ENCODE data around the gene C2CD3. TPM values are rescaled to one million over a fixed set of nuclear protein-coding genes. Genes with fewer than 3 reads are reported as not detected.
"Not testable (repeated sequence)": the region's sequence is repeated elsewhere in the genome, so short reads cannot be mapped to it uniquely, and the experiment has no call there.

Gene C2CD3
- total RNA-seq, 1 donor from 2014 or later, result 3.7 TPM

DNA sequence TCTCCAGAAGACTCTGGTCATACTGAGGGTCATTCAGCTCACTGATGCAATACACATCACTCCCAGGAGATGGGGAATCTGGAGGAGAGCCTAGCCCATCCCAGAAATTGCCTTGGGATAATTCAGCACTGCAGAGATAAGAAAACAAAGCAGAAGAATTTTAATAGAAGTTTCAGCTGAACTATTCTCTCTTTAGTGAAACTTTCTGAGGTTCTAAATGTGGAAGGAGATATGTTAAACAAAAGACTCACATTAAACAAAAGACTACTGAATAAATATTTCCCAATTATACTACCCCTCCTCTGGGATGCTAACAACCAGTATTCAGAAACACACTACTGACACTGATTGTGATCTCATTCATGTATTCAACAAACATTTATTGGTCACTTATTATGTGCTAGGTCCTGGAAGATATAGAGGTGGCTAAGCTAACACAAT is 47.8 kb downstream of the C2CD3 start:
- Histone ChIP-seq H3K27me3 (ENCODE audit: control insufficient read depth, insufficient read depth, low read length) (no peaks in the 10 kb centered on the region), H3K4me3 (ENCODE audit: low read depth, low read length) (no peak overlapping the region), H3K36me3 (ENCODE audit: control insufficient read depth, insufficient read depth, low read length) (no peaks in the 10 kb centered on the region)
- DNase-seq (ENCODE audit: low read depth), result no peak
- TF ChIP-seq CTCF (IDR thresholded peaks at IDR 0.05; ENCODE audit: insufficient read depth, low read length, severe bottlenecking), result no peak
- FAIRE-seq, result no peak

DNA sequence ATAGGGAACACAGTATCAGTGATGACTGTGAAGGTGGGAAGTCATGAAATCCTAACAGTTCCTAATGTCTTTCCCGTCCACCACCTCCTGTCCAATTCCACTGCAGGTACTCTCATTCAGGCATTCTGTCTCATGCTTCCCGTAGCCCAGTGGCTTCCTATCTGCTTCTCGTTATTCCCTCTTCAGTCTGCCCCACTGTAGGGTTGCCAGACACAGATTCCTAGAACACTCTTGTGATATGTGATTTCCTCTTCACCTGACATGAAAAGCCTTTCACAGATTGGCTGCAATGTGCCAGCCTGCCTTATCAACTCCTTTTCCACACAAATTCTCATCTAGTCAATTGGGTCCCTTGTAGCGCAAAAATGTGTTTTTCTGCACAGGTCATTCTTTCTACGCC is 49.0 kb downstream of the C2CD3 start:
- no peaks in the 10 kb centered on the region for H3K27me3 ChIP-seq (ENCODE audit: control insufficient read depth, insufficient read depth, low read length)
- no peaks in the 10 kb centered on the region for H3K36me3 ChIP-seq (ENCODE audit: control insufficient read depth, insufficient read depth, low read length)
- DNase-seq (ENCODE audit: low read depth) (no peak), FAIRE-seq (no peak)
- no peak overlapping the region for H3K4me3 ChIP-seq (ENCODE audit: low read depth, low read length)
- no peak for TF ChIP-seq CTCF (IDR thresholded peaks at IDR 0.05; ENCODE audit: insufficient read depth, low read length, severe bottlenecking)

DNA sequence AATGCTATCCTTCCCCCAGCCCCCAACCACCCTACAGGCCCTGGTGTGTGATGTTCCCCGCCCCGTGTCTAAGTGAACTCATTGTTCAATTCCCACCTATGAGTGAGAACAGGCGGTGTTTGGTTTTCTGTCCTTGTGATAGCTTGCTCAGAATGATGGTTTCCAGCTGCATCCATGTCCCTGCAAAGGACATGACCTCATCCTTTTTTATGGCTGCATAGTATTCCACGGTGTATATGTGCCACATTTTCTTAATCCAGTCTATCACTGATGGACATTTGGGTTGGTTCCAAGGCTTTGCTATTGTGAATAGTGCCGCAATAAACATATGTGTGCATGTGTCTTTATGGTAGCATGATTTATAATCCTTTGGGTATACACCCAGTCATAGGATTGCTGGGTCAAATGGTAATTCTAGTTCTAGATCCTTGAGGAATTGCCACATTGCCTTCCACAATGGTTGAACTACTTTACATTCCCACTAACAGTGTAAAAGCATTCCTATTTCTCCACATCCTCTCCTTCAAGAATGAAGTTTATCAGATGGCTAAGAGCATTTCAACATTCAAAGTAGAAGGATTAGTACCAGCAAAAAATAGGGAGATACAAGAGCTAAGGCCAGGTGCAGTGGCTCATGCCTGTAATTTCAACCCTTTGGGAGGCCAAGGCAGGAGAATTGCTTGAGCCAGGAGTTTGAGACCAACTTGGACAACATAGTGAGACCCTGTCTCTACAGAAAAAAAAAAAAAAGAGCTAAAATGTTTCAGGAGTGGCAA is 50.4 kb downstream of the C2CD3 start:
- not testable (repeated sequence) for FAIRE-seq; H3K36me3 ChIP-seq (ENCODE audit: control insufficient read depth, insufficient read depth, low read length); H3K4me3 ChIP-seq (ENCODE audit: low read depth, low read length); DNase-seq (ENCODE audit: low read depth); H3K27me3 ChIP-seq (ENCODE audit: control insufficient read depth, insufficient read depth, low read length)

- TF ChIP-seq CTCF (IDR thresholded peaks at IDR 0.05; ENCODE audit: insufficient read depth, low read length, severe bottlenecking), result no peak
- DNase-seq (ENCODE audit: low read depth) (no peak), FAIRE-seq (no peak)
- H3K36me3 ChIP-seq (ENCODE audit: control insufficient read depth, insufficient read depth, low read length), result no peaks in the 10 kb centered on the region
- no peak overlapping the region for H3K4me3 ChIP-seq (ENCODE audit: low read depth, low read length)
- H3K27me3 ChIP-seq (ENCODE audit: control insufficient read depth, insufficient read depth, low read length), result no peaks in the 10 kb centered on the region
Measured at GRCh38 chr11:74116719-74117118, 54.1 kb downstream of the C2CD3 start.

DNA sequence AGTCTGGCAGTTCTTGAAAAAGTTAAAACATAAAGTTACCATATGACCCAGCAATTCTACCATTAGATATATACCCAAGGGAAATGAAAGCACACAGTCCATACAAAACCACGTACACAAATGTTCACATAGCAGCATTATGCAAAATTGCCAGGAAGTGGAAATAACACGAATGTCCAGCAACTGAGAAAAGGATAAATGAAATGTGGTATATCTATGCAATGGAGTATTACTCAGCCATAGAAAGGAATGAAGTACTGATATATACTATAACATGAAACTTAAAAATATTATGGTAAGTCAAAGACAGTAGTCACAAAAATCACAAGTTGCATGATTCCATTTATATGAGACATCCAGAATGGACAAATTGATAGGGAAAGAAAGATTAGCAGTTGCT is 57.9 kb downstream of the C2CD3 start:
- H3K36me3 ChIP-seq (ENCODE audit: control insufficient read depth, insufficient read depth, low read length), result no peaks in the 10 kb centered on the region
- no peak for FAIRE-seq
- H3K27me3 ChIP-seq (ENCODE audit: control insufficient read depth, insufficient read depth, low read length), result no peaks in the 10 kb centered on the region
- no peak overlapping the region for H3K4me3 ChIP-seq (ENCODE audit: low read depth, low read length)
- DNase-seq (ENCODE audit: low read depth), result no peak
- TF ChIP-seq CTCF (IDR thresholded peaks at IDR 0.05; ENCODE audit: insufficient read depth, low read length, severe bottlenecking), result no peak

DNA sequence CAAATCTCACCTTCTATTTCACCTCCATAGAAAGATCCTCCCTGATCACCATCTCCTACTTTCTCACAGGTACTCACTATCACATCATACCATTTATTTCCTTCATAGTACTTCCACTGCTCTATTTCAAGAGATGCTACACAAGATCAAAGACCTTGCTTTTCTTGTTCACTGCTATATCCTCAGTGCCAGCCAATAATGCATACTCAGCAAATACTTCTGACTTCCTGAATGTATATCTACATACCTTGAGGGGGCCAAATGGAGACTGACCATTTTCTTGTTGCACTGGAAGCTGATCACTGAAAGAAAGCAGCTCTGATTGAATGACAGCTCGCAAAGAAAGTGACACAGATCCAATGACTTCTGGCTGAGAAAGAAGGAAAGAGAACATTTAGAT is 64.7 kb downstream of the C2CD3 start:
- FAIRE-seq (no peak), DNase-seq (ENCODE audit: low read depth) (no peak)
- Histone ChIP-seq H3K27me3 (ENCODE audit: control insufficient read depth, insufficient read depth, low read length) (no peaks in the 10 kb centered on the region), H3K36me3 (ENCODE audit: control insufficient read depth, insufficient read depth, low read length) (peaks cover 5% of the 10 kb centered on the region), H3K4me3 (ENCODE audit: low read depth, low read length) (no peak overlapping the region)
- no peak for TF ChIP-seq CTCF (IDR thresholded peaks at IDR 0.05; ENCODE audit: insufficient read depth, low read length, severe bottlenecking)

All from bronchial epithelial cell (primary cell).